HG03565 (cell line): Measurements from ENCODE around the gene CADPS2.

Experiments used
- ATAC-seq: cut with Tn5 transposase; IDR thresholded peaks from one replicate; pipeline ENCODE4 v1.9.1; 2021; ENCODE audit warnings: mild to moderate bottlenecking, moderate library complexity; ENCODE audit not compliant: unreplicated experiment

The CADPS2 gene

DNA sequence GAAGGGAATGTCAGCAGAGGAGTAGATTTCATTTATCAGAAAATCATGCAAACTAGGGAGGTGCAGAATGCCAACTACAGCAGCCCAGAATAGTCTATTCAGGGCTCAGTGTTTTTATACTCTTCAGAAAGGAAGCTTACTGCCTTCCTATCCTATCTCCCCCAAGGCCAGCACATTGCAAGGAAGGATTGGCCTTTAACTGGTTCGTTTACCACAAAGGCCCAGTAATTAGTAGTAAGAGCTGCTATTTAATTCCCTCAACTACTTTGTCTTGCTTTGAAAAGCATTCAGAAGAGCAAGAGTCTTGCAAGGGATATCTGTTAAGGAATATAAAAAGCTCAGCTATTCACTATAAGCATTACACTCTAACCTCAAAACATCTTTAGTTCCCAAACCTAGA lies 97.1 kb downstream of the CADPS2 start:
- no peak for ATAC-seq

DNA sequence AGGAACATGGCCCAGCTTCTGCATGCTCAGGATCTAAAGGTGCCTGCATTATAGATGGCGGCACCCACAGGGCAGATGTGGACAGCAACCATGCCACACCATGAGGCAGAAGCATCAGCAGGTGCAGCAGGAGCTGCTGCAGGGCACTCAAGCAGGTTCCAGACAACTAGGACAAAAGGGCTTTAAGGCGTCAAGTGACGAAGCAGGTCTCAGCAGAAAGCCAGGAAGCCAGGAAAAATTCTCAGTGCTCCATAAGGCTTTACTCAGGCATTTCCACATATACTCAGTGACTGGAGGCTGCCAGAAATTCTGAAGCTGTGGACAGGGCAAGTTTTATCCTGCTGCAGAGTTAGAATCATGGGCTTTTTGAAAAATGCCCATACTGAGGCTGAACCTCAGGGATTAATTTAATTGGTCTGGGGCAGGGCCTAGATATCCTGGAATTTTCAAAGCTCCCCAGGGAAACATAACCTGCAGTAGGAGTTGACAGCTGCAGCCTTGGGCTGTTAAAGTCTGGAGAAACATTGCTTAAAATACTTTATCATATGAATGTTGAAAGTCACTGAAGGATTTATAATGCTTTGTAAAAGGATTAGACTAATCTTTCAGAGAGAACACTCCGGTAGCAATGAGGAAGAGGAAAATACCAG lies 115.4 kb downstream of the CADPS2 start:
- ATAC-seq, result no peak

DNA sequence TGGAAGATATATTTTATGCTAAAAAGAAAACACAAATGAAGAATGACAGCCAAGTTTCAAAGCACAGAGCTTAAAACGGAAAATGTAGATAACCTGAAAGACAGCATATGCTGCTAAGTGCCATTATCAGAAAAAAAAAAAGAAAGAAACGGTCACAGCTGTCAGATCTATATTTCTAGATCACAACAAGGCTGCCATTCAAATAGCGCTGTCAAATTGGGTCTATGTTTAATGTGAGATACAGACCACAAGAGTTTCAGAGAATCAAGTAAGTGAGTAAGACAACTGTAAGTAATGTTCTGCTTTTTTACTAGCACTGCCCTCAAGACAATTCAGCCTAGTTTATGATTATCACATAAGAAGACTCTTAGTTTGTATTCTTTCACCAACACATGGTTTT lies 117.4 kb downstream of the CADPS2 start:
- ATAC-seq, result no peak

DNA sequence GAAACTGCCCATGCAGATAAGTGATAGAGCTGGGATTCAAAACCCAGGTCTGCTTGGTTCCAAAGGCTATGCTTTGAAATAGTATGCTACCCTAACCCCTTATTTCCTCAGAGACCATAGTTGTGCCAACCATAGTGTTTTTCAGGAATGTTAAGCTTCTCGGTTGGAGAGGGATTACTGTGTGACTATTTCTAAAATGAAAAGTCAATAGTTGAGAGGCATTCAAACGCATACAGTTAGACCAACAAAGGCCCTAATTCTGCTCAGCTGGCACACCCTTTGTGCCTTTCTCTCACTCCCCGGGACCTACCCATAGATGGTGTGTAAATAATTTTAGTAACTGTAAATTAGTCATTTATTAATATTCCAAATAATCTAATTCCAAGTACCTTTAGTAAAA lies 118.9 kb downstream of the CADPS2 start:
- ATAC-seq, result no peak

DNA sequence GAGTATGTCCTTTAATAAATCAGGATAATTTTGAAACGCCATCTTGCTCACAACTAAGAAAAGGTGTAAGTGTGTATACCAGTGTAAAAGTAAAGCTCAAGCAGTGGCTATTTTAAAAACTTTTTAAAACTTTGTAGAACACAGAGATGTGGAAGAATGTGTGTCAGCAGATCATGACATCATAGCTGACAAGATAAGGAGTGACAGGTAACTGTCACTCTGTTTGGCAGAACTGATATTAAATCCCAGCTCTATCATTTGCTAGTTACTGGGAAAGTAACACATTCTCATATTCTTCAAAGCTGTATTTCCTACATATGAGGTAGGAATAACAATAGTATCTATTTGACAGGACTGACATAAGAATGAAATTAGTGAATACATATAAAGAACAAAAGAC lies 119.7 kb downstream of the CADPS2 start:
- no peak for ATAC-seq

DNA sequence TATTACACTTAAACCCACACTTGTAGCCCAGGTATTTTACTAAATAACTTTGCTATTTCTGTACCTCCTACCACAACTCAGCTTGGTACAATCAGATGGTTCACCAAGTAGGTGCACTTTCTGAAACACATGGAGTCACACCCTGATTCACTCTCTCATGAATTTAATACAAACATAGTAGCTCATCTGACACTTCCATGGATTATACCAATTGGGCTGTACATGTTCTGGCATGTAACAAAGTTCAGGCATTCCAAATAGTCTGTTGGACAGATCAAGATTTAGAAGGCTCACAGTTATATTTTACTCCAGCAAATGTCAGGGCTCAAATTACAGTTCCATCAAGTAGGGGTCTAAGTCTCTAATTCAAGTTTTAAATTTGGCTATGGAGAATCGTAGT lies 121.4 kb downstream of the CADPS2 start:
- no peak for ATAC-seq

DNA sequence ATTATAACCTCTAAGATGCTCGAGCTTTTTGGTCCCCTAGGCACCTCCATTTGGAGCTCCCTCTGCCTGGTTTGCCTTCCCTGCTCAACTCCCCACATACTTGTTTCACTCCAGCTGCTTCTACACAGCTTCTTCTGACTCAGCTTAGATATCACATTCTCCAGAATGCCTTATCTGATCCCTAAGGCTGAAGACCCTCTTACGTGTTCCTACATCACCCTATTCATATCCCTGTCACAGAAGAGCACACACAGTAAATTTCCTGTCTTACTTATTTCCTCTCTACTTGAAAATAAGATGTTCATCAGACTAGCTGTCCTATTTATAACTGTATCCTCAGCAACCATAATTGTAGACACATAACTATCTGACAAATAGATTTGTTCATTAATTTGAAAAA lies 122.2 kb downstream of the CADPS2 start:
- ATAC-seq, result no peak

DNA sequence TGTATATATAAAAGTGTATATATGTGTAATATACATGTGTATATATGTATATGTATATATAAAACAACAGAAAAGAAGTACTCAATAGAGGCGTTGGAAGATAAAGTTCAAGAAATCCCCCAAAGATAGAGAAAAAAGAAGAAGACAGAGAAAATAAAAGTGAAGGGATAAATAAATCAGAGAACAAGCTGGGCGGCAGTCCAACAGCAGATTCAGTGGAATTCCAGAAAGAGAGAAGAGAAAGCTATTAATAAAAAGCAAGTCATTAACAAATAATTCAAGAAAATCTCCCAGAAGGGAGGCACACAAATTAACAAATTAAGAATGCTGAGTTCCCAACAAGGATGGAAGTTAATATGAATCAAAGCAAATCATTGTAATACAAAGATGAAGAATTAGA lies 124.2 kb downstream of the CADPS2 start:
- ATAC-seq, result no peak

DNA sequence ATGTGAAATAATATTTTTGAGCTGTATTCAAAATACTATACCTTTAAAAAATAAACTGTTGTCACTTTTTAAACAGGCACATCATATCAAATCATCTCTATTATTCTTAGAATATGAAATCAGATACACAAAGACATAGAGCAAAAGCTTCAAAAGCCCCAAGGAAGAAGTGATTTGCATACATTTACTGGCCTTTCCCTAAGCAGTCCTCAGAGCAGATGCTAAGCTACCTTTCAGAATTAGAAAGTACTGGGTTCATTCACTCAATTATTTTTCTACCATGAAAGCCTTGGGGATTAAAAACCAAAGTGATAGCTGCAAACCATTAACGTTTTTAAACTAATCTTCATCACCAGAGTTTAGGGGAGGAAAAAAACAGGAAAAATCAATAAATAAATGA lies 127.8 kb downstream of the CADPS2 start:
- ATAC-seq, result no peak

DNA sequence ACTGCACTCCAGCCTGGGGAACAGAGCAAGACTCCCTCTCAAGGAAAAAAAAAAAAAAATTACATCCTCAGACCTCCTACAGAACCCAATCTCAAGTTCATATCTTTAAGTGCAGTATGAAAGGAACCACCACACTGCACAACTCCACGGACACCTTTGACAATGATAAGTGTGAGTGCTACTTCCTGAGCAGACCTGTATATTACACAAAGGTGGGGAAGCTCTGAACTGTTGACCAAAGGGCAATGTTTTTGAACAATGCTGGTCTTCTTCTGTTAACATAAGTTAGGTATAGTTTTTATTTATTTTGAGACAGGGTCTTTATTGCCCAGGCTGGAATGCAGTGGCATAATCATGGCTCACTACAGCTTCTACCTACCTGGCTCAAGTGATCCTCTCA lies 129.4 kb downstream of the CADPS2 start:
- ATAC-seq, result no peak

DNA sequence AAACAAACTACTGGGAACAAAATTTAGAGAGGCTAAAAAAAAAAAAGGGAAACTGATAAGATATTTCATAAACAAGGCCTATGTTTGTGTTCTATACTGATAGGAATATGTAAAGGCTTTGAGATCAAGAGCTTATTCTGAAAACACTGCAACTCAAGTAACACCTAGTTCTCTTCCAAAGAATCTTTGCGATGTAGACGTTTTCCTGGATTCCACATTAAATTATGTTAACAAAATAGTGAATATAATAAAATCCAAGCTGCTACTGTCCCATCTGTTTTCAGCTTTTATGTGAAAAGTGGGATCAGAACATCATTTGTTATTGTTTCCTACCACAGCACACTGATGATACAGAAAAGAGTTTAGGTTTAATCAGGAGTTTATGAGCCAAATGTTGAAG lies 130.6 kb downstream of the CADPS2 start:
- ATAC-seq, result no peak

DNA sequence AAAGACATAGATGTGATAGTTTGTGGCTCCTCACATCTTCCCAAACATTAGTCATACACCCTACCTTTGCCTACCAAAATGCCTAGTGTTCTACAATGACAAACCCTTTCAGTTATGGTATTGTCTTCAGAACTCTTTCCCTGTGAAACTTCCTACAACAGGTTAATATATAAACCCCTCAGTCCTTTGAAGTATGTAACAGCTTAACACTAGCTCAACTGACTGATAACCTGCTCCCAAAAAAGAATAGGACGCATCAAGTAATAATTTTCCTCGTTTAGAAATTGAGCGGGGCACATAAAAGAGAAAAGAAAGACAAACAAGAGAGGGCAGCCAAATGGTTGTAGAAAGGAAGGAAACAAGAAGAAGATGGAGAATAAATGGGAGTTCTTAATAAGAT lies 133.7 kb downstream of the CADPS2 start:
- ATAC-seq, result no peak

DNA sequence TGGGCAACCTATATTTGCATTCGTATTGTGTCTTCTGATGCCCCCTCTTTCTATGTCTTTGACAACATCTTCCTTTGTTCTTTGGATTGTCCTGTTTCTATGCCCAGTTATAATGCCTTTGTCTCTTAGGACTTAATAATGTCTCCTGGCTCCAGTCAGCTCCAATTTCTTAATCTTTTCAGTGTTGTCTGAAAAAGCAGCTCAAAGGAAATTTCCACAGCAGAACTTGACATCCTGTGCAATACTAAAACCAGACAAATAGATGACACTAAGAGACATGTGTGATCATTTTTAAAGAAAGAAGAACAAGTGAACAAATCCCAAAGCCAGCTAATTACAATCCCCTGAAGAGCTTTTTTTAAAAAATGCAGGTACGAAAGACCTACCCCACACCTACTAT lies 135.9 kb downstream of the CADPS2 start:
- no peak for ATAC-seq

DNA sequence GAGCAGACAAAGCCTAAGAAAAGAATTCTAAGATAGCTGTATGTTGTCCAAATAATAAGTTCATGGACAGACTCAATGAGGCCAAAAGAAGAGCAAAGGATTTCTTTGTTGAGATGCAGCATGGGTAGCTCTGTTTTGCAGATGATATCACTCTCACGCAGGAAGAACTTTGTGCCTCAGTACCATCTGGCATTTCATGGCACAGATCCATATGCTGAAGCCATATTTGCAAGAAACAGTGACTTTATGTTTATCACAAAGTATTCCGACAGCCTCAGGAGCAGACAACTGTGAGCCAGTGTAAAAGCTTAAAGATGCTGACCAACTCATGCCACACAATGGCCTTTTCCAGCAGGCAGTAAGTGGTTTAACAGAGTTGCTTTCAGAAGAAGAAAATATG lies 138.1 kb downstream of the CADPS2 start:
- ATAC-seq, result no peak

DNA sequence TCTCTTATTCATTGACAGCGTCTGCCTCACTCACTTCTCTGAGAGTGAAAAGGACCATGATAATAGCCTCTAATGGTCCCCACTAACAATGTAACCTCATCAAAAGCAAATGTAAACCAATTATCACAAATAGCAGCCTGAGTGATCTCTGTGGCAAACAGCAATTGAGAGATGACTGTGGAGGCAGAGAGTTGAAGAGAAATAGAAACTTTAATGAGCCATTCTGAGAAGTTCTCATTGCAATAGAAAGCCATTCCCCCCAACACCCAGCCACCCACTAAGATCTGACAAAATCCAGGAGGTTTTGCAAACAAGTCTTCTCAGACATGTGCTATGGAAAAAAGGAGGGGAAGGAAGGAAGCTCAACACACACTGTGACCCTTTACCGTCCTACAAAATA lies 139.3 kb downstream of the CADPS2 start:
- ATAC-seq, result no peak

DNA sequence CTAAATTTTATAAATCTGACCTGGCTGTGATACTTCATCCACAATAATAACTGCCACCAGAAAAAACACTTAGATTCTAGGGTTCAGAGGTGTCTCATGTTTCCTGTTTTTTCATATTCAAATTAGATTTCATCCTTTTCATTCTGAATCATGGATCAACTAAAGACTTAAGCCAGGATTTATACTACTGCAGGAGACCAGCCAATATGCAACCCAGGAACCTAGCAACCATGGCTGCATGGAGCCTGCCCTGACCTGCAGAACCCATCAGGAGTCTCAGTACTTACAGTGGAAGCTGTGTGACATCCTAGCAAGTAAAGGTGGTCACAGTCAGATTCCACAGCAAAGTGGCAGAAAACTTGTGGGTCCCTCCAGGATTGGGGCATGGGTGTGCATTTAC lies 143.0 kb downstream of the CADPS2 start:
- no peak for ATAC-seq

DNA sequence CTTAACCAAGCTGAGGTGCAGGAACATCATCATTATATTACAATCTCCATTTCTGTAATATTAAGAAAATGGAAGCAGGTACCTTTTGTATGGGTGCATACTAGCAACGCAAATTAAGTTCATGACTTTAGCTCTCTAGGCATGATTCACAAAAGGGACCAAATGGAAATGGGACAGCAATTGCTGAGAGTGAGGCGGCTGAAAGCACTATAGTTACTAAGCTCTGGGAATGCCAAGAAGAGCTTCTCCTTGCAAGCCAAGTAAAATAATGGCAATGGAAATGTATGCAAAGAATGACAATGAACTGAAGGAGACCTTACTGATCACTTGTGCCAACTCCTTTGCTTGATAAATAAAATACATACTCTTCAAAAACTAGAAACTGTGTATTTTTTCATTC lies 147.3 kb downstream of the CADPS2 start:
- ATAC-seq, result no peak

DNA sequence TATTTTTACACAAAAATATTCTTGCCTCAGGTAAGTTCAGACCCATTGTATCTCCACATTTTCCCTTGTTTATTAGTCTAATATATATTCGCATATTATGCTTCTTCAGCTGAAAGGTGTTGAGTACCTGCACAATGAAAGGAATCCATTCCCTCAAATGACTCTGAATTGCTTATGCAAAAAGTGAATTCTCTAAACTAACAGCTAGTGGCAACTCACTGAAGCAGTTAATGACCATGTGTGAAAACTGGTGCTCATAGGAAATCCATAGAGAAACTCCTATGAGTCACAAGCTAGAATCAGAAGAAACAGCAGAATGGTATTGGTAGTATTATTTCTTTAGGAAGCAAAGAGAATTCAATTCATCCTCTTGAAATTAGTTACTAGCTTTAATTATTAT lies 150.1 kb downstream of the CADPS2 start:
- no peak for ATAC-seq

DNA sequence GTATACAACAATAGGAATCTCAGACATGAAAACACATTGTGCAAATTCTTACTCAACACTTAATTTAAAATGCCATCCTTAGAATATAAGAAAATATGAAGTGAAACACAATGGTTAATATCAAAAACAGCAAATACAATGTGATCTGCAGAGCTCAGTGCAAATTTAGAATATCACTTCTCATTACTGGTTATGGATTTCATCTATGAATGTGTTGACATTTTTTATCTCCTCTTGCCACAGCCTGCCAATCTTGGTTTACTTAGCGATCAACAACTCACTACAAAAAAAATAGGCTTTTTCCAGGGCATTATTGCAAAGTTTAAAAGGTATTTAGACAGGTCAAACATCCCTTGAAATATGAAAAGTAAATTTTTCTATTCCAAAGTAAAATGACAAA lies 158.5 kb downstream of the CADPS2 start:
- ATAC-seq, result no peak

DNA sequence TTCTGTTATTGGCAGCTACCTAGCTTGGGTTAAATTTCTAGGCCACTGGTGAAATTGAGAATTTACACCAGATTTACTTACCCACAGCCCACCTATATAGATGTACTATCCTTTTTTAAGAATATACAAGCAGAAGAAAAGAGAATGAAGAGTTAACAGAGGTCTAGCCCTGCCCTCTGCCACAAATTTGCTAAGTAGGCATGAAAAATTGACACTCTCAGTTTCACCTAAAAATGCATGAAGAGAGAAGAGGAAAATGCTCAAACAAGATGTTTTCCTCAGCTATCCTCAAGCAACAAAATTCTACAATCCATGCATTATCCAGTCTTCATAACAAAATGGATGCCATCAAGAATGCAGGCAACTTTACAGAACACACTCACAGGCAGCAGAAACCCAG lies 158.9 kb downstream of the CADPS2 start:
- no peak for ATAC-seq

DNA sequence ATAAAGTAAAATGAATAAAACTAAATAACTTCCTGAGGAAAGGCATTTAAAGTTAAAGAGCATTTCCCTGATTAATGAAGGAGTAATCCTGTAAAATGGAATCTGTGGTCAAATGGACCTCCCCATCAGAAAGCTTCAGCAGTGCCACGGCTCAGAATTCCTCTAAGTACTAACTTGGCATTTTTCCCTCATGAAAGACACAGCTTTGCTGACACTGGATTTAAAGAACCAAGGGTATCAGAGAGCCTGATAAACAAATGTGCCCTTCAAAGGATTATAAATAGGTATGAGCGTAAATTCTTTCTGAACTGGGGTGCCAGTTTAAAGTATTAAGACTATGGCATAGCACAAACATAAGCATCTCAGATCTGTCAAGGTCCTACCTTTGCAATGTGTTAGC lies 159.4 kb downstream of the CADPS2 start:
- ATAC-seq, result no peak

DNA sequence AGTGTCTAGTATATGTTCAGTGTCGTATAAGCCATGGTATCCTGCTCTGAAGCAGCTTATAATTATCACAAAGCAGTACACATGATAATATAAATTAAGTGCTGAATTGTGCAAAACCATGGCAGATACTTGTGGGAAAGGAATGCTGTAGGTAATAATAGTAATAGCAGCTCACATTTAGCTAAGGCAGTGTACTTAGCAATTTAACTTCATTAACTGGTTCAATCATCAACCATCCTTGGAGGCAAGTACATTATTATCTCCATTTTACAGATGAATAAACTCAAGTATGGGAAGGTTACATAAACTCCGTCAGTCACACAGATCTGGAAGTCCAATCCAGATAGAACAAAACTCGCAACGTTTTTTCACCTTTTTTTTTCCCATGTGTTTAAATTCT lies 161.9 kb downstream of the CADPS2 start:
- no peak for ATAC-seq

DNA sequence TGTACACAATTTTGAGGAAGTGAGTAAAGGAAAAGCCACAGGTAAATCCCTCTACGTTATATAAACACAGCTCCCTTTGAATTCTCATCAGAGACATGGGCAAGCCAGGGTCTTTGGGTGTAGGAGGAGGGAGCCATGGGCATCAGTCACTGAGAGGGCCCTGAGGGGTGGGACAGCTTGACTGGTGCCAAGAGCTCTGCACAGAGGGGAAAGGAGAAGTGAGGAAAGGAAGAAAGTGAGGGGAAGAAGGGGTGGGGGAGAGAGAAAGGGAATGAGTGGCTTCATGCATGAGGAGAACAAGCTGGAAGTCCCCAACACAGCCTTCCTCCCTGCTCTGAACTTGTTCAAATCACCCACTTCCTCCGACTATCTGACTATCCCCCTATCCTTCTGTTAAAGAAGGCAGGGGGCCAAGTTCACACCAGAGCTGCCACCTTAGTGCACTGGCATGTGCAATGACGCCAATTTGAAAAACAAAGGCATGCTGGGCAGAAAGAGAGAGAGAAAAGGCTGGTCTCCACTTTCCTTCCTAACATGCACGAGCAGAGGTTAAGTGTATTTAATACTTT lies 167.2 kb downstream of the CADPS2 start:
- ATAC-seq, result no peak
